GM21717 (cell line): ENCODE data around the gene KIAA0232.
"Not testable (repeated sequence)": the region's sequence is repeated elsewhere in the genome, so short reads cannot be mapped to it uniquely, and the experiment has no call there.

Experiments
- ATAC-seq: cut with Tn5 transposase; IDR thresholded peaks from one replicate; pipeline ENCODE4 v1.9.1; 2021; ENCODE audit warnings: mild to moderate bottlenecking, moderate library complexity; ENCODE audit not compliant: unreplicated experiment

Gene KIAA0232

GRCh38 chr4:6875431-6875831, 92.9 kb downstream of the KIAA0232 start:
- ATAC-seq, result no peak

GRCh38 chr4:6876440-6876839, 93.9 kb downstream of the KIAA0232 start:
- no peak for ATAC-seq

- no peak for ATAC-seq
These were observed 94.5 kb downstream of the KIAA0232 start for GRCh38 chr4:6877067-6877466.

- no peak for ATAC-seq
These were observed 96.0 kb downstream of the KIAA0232 start for GRCh38 chr4:6878451-6879059.

GRCh38 chr4:6880691-6881090, 98.2 kb downstream of the KIAA0232 start:
- no peak for ATAC-seq

- no peak for ATAC-seq
These were observed 99.4 kb downstream of the KIAA0232 start for GRCh38 chr4:6881908-6882307.

- no peak for ATAC-seq
These were observed 101.9 kb downstream of the KIAA0232 start for GRCh38 chr4:6884341-6884870.

- no peak for ATAC-seq
These were observed 103.5 kb downstream of the KIAA0232 start for GRCh38 chr4:6885953-6886557.

- no peak for ATAC-seq
These were observed 104.4 kb downstream of the KIAA0232 start for GRCh38 chr4:6886886-6887285.

GRCh38 chr4:6887591-6888371, 105.3 kb downstream of the KIAA0232 start:
- ATAC-seq, result no peak

GRCh38 chr4:6888506-6889071, 106.1 kb downstream of the KIAA0232 start:
- ATAC-seq, result no peak

- ATAC-seq, result no peak
These were observed 106.7 kb downstream of the KIAA0232 start for GRCh38 chr4:6889101-6889735.

GRCh38 chr4:6889736-6890324, 107.3 kb downstream of the KIAA0232 start:
- no peak for ATAC-seq

- no peak for ATAC-seq
These were observed 107.8 kb downstream of the KIAA0232 start for GRCh38 chr4:6890358-6890757.

- ATAC-seq, result not testable (repeated sequence)
These were observed 108.4 kb downstream of the KIAA0232 start for GRCh38 chr4:6890971-6891370.

- no peak for ATAC-seq
These were observed 109.1 kb downstream of the KIAA0232 start for GRCh38 chr4:6891436-6892170.

- ATAC-seq, result no peak
These were observed 109.8 kb downstream of the KIAA0232 start for GRCh38 chr4:6892190-6892908.

GRCh38 chr4:6892909-6893202, 110.3 kb downstream of the KIAA0232 start:
- no peak for ATAC-seq

GRCh38 chr4:6893449-6894085, 111.0 kb downstream of the KIAA0232 start:
- no peak for ATAC-seq
